ENCODE data around the gene MYOG.

MYOG gene

GRCh38 chr1:203069030-203069747 lies 16.6 kb downstream of the MYOG start:
- DNase-seq = no peak

GRCh38 chr1:203066965-203067364 lies 18.8 kb downstream of the MYOG start:
- DNase-seq = no peak

DNA sequence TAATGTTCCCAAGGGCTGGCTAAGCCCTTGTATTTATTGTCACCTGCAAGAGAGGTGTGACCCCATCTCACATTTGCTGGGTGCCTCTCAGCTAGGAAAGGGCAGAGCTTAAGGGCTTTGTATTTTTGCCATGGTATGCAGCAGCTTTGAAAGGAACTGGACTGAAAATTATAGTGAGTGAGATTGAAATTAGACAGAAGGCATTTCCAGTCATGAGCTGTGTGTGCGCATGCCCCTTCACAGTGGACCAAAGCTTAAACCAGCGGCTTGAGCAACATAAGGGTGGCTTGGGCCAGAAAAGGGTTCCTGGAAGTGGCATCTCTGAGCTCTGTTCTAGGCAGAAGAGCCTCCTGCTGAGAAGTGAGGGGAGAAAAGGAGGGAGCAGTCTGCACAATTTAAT lies 19.8 kb downstream of the MYOG start:
- no peak for DNase-seq

GRCh38 chr1:203065191-203065590 lies 20.6 kb downstream of the MYOG start:
- DNase-seq = no peak

DNA sequence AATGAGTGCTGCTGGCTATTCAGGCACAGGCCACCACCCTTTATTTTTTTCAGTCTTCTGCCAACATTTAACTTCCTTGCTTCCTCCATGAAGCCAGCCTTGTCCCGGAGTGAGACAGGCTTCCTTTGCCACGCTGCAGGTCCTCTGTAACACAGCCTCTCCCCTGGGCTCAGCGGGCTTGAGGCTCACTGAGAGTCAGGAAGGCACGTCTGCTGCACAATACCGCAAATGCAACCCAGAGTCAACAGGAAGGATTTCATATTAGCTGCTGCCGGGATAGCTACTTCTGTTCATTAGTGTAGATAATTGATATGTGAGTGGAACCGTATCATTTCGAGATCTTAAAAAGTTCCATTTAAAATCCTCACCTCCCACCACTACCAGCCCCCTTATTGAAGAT lies 22.5 kb downstream of the MYOG start:
- no peak for DNase-seq

DNA sequence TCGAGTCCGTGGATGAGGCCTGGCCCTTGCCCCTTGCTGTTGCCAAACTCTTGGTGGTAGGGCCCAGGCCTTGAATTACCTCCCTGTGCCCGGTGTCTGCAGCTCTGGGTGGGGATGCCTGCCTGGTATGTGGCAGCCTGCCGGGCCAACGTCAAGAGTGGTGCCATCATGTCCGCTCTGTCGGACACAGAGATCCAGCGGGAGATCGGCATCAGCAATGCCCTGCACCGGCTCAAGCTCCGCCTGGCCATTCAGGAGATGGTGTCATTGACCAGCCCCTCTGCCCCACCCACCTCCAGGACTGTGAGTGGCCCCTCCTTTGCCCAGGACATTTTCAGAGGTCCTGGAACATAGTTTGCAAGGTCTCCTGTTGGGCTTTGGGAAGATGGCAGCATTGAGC lies 25.7 kb downstream of the MYOG start:
- no peak for DNase-seq

GRCh38 chr1:203059485-203059884 lies 26.3 kb downstream of the MYOG start:
- DNase-seq = no peak

DNA sequence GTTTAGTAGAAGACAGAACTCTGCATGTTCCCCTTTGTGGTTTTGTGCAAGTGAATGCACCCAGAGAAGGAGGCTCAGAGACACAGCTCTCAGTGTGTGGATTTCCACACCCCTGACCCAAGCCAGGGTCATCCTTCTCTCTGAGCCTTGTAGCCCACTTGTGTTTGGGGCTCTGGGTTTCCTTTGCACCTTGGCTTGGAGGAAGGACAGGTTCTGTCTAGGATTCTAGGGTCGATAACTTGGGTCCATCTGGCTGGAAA lies 27.2 kb downstream of the MYOG start:
- no peak for DNase-seq

DNA sequence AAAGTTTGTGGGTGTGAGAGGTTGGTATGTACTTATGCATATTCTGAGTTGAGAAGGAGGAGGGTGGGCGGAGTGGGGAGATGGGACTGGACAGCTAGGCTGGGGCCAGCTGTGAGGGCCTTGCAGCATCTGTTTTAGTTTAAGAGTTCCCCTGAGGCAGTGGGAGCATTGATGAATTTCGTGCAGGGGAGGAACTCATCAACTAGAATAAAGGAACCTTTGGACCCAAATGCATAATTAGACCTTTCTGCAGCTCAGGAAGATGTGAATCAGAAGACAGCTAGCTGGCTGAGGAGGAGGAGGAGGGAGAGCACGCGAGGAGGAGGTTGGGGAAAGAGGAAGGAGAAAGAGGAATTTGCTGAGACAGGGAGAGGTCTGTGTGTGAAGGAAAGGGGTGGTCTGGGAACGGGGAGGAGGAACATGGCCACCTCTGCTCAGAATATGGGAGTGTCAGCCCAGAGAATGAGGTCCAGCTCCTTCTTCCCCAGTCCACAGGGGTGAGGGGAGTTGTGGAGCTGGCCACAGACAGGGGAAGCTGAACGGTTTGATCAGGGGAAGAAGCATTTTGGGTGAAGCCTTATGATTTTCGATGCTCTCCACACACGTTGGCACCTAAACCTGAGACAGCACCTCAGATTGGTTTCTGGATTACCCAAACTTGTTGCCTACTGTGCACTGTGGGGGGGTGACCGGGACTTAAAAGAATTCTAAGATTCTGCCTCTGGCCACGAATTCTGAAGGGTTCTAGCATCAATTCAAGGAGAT lies 27.7 kb downstream of the MYOG start:
- DNase-seq = no peak

- DNase-seq = no peak
Observed at GRCh38 chr1:203056516-203056915, 29.3 kb downstream of the MYOG start.

DNA sequence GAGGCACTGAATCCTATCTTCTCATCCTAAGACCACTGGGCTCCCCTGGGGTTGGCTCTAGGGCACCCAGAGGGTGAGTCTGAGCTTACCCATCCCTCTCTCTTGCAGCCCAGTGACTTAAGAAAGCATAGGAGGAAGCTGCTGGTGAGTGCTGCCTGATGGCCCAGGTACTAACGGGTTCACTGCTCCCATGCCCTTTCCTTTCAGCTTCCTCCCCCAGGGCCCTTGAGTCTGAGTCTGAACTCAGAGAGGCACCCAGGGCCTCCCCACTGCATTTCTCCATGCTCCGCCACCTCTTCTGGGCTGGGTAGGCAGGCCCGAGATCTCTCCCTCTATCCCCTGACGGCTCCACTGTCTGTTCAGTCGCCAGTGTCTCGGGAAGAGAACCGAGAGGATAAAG lies 29.8 kb downstream of the MYOG start:
- no peak for DNase-seq

GRCh38 chr1:203055161-203055799 lies 30.5 kb downstream of the MYOG start:
- DNase-seq = no peak

DNA sequence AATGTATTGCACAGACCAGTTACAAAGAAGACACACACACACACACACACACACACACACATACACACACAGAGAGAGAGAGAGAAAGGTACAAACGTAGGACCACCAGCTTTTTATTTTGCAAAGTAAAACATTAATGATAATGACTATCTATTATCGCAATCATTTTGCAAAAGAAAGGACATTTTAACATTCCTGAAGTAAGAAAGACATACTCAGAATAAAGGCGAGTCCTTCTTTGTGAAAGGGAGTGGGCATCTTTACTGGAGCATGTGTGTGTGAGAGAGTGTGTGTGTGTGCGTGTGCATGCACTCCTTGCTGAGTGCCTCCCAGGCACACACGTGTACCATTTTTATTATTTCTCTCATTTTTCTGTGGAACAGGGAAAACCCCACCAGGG lies 31.2 kb downstream of the MYOG start:
- no peak for DNase-seq

- DNase-seq = no peak
Observed at GRCh38 chr1:203054184-203054583, 31.6 kb downstream of the MYOG start.

GRCh38 chr1:203052601-203053000 lies 33.2 kb downstream of the MYOG start:
- no peak for DNase-seq

- peak; percentile 89 to 93 for DNase-seq
Observed at GRCh38 chr1:203051841-203052324, 33.9 kb downstream of the MYOG start.

- no peak for DNase-seq
Observed at GRCh38 chr1:203050826-203051225, 35.0 kb downstream of the MYOG start.

GRCh38 chr1:203049576-203050180 lies 36.1 kb downstream of the MYOG start:
- DNase-seq = no peak

- DNase-seq = no peak
Observed at GRCh38 chr1:203049077-203049476, 36.7 kb downstream of the MYOG start.

- DNase-seq = peak; percentile 55 to 81
Observed at GRCh38 chr1:203048555-203049051, 37.2 kb downstream of the MYOG start.

DNA sequence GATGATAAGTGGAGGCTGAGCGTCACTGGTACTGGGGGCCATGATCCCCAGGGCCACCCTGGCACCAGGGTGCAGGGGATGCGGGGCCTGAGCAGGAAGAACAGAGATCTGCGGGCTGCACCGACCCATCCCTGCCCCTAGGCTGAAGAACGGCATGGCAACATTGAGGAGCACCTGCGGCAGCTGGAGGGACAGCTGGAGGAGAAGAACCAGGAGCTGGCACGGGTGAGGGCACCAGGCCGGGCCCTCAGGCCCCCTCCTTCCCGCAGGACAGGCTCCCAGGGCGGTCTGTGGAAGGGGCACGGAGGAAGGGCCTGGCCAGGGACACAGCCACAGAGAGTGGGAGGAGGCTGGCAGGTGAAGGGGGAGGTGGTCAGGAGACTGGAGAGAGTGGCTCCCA lies 37.7 kb downstream of the MYOG start:
- peak in 1 of 2 experiments; percentile 45 for DNase-seq

GRCh38 chr1:203046984-203047630 lies 38.7 kb downstream of the MYOG start:
- DNase-seq = no peak
